Upper lobe of left lung (tissue), 6 donors: Measurements from ENCODE around the gene SH2D3C. TPM values are rescaled to one million over a fixed set of nuclear protein-coding genes. Genes with fewer than 3 reads are reported as not detected.

ENCODE experiments used
- ATAC-seq, 2 donors: fragments of 200-7000 bp; cut with Tn5 transposase; one replicate each; pipeline ENCODE4 v1.9.1; 2022; ENCODE audit warnings: mild to moderate bottlenecking in 2 of 2, moderate library complexity in 2 of 2; ENCODE audit not compliant: low FRiP score in 2 of 2
- DNase-seq, 2 donors: peaks; one replicate each; pipeline ENCODE4 v3.0.0-alpha.2; 2019 to 2020
- H3K27ac ChIP-seq, 4 donors: fragments of 200-600 bp; sonication (generic); one replicate each; pipeline ENCODE4 v1.5.1; 2016 to 2019
- H3K27me3 ChIP-seq, 4 donors: fragments of 200-600 bp; sonication (generic); one replicate each; pipeline ENCODE4 v1.5.1; 2017 to 2019
- H3K36me3 ChIP-seq, 4 donors: fragments of 200-600 bp; sonication (generic); one replicate each; pipeline ENCODE4 v1.5.1; 2016 to 2019
- H3K4me1 ChIP-seq, 4 donors: fragments of 200-600 bp; sonication (generic); one replicate each; pipeline ENCODE4 v1.5.1; 2018 to 2019
- H3K4me3 ChIP-seq, 4 donors: fragments of 200-600 bp; sonication (generic); one replicate each; pipeline ENCODE4 v1.5.1; 2017 to 2019; ENCODE audit warnings: mild to moderate bottlenecking in 2 of 4, moderate library complexity in 1 of 4
- H3K9me3 ChIP-seq, 4 donors: fragments of 200-600 bp; sonication (generic); one replicate each; pipeline ENCODE4 v1.5.1; 2018 to 2019
- EP300 ChIP-seq, 4 donors: sonication (generic); formaldehyde crosslinking; IDR thresholded peaks; one replicate each; pipeline ENCODE4 v1.5.1; 2017; ENCODE audit warnings: antibody characterized with exemption in 4 of 4, control low read depth in 2 of 4
- POLR2A ChIP-seq, 4 donors: fragments of 450-650 bp; IDR thresholded peaks; one replicate each; pipeline ENCODE4 v1.5.1; 2016 to 2017; ENCODE audit warnings: antibody characterized with exemption in 4 of 4, mild to moderate bottlenecking in 2 of 4
- POLR2AphosphoS5 ChIP-seq, 2 donors: sonication (generic); formaldehyde crosslinking; IDR thresholded peaks; one replicate each; pipeline ENCODE4 v1.5.1; 2017; ENCODE audit warnings: antibody characterized with exemption in 2 of 2
- WGBS, 2 donors: methylation state at CpG; one replicate each; pipeline ENCODE4 v1.1.5; 2017 to 2018; 5-methylcytosine and 5-hydroxymethylcytosine counted together
- total RNA-seq, 6 donors: library from RNA; depleted of rRNA in 4 of 6; stranded (reverse); fragments of >200 nt in 4 of 6; gene quantifications; one replicate each; pipeline versions ENCODE4 v1.1.0 to v1.2.1, GENCODE V29; 2016 to 2021
- TF ChIP-seq, protein P1 (sequence below), 6 experiments: fragments of 450-650 bp in 4 of 6; fragments of 200-600 bp in 2 of 6; sonication (generic) in 2 of 6; IDR thresholded peaks; one replicate each; pipeline ENCODE4 v1.5.1; 2016 to 2019; ENCODE audit warnings: antibody characterized with exemption in 6 of 6
- donor health status: DM: no; HTN: no; CAD: no; lungs with moderate emphysema.
- donor health status: DM: no; HTN: yes; CAD: no; lungs with severe emphysema.

SH2D3C gene
- total RNA-seq, 6 donors from 2014 or later: 17.5 to 90.4 (median 37.5) TPM

- TF ChIP-seq, protein P1, sequence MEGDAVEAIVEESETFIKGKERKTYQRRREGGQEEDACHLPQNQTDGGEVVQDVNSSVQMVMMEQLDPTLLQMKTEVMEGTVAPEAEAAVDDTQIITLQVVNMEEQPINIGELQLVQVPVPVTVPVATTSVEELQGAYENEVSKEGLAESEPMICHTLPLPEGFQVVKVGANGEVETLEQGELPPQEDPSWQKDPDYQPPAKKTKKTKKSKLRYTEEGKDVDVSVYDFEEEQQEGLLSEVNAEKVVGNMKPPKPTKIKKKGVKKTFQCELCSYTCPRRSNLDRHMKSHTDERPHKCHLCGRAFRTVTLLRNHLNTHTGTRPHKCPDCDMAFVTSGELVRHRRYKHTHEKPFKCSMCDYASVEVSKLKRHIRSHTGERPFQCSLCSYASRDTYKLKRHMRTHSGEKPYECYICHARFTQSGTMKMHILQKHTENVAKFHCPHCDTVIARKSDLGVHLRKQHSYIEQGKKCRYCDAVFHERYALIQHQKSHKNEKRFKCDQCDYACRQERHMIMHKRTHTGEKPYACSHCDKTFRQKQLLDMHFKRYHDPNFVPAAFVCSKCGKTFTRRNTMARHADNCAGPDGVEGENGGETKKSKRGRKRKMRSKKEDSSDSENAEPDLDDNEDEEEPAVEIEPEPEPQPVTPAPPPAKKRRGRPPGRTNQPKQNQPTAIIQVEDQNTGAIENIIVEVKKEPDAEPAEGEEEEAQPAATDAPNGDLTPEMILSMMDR (IDR thresholded peaks at IDR 0.05): no peak
- TF ChIP-seq EP300 (IDR thresholded peaks at IDR 0.05) (no peak), POLR2AphosphoS5 (IDR thresholded peaks at IDR 0.05) (peak; percentile 67 to 76), POLR2A (IDR thresholded peaks at IDR 0.05) (peak in 3 of 4 donors; percentile 7 to 85 (median 73))
- Histone ChIP-seq H3K27ac (peak within 1 kb of the TSS; percentile 94 to 96 (median 95)), H3K36me3 (peaks cover 8 to 37% (median 17%) of the 10 kb centered on the region in 4 donors), H3K4me1 (peaks cover 28 to 39% (median 31%) of the 10 kb centered on the region in 4 donors), H3K4me3 (peak within 1 kb of the TSS; percentile 42 to 91 (median 80)), H3K27me3 (no peaks in the 10 kb centered on the region), H3K9me3 (no peaks in the 10 kb centered on the region)
- peak; percentile 93 to 96 for DNase-seq
- ATAC-seq: peak; percentile 93 to 95
- WGBS, 2 donors: 0% methylated on average over 4 to 34 of the region's 83 CpGs
Measured at GRCh38 chr9:127802576-127803443, 24.3 kb upstream of the SH2D3C start, which contains the start of gene FPGS. Gene FPGS, plus strand, starts transcription at chr9:127802882. Its CDS starts 43 bp downstream, at chr9:127802925.

DNA sequence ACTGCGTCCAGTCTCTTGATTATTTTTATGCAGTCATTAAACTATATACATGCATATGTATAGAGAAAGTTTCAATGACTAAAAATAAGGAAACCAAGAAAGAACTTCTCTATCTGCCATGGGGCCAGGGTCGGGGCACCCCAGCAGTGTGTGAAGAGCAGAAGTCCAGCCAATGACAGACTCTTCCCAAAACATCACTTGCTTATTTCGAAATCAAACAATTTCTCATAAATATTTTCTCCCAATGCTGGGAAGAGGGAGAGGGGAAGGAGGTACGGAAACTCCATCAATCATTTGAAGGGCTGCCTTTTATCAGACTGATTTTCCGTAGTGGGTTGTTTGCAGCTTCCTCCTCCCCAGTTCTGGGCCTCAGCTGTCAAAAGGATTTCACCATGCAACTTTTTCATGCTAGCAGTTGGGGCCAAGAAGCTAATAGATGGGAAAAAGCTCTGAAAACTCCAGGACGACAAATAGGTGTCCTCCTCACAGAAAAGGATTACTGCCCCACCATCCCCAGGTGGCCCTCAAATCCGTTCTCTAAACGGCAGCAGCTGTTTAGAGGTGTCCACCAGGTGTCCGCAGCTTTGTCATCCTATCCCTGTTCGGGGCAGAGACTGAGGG, 23.6 kb upstream of the SH2D3C start:
- peak overlapping the region in 3 of 4 donors; percentile 79 to 91 (median 80) for H3K4me3 ChIP-seq
- 13 to 28% methylated on average over 5 to 10 of the region's 10 CpGs for WGBS, 2 donors
- H3K27me3 ChIP-seq: no peaks in the 10 kb centered on the region
- H3K27ac ChIP-seq: peak overlapping the region; percentile 94 to 96 (median 95)
- peaks cover 2 to 29% (median 11%) of the 10 kb centered on the region in 4 donors for H3K36me3 ChIP-seq
- no peaks in the 10 kb centered on the region for H3K9me3 ChIP-seq
- TF ChIP-seq POLR2A (IDR thresholded peaks at IDR 0.05) (peak in 1 of 4 donors; percentile 15), EP300 (IDR thresholded peaks at IDR 0.05) (peak in 2 of 4 donors; percentile 37 to 59), POLR2AphosphoS5 (IDR thresholded peaks at IDR 0.05) (peak in 1 of 2 donors; percentile 58)
- TF ChIP-seq, protein P1 (IDR thresholded peaks at IDR 0.05): peak in 2 of 6 experiments; percentile 7 to 29
- DNase-seq (no peak), ATAC-seq (peak in 1 of 2 donors; percentile 28)
- peaks cover 30 to 45% (median 33%) of the 10 kb centered on the region in 4 donors for H3K4me1 ChIP-seq

- Histone ChIP-seq H3K27ac (peak overlapping the region in 2 of 4 donors; percentile 52 to 69), H3K4me3 (no peak overlapping the region), H3K4me1 (peaks cover 32 to 53% (median 41%) of the 10 kb centered on the region in 4 donors), H3K9me3 (no peaks in the 10 kb centered on the region), H3K36me3 (peaks cover 0 to 24% (median 12%) of the 10 kb centered on the region in 4 donors), H3K27me3 (no peaks in the 10 kb centered on the region)
- DNase-seq (no peak), ATAC-seq (no peak)
- TF ChIP-seq POLR2AphosphoS5 (IDR thresholded peaks at IDR 0.05) (no peak), EP300 (IDR thresholded peaks at IDR 0.05) (no peak), POLR2A (IDR thresholded peaks at IDR 0.05) (no peak)
- TF ChIP-seq, protein P1 (IDR thresholded peaks at IDR 0.05): no peak
- 15 to 23% methylated on average over 11 of the region's 11 CpGs for WGBS, 2 donors
Measured at GRCh38 chr9:127796852-127797370, 18.4 kb upstream of the SH2D3C start.

DNA sequence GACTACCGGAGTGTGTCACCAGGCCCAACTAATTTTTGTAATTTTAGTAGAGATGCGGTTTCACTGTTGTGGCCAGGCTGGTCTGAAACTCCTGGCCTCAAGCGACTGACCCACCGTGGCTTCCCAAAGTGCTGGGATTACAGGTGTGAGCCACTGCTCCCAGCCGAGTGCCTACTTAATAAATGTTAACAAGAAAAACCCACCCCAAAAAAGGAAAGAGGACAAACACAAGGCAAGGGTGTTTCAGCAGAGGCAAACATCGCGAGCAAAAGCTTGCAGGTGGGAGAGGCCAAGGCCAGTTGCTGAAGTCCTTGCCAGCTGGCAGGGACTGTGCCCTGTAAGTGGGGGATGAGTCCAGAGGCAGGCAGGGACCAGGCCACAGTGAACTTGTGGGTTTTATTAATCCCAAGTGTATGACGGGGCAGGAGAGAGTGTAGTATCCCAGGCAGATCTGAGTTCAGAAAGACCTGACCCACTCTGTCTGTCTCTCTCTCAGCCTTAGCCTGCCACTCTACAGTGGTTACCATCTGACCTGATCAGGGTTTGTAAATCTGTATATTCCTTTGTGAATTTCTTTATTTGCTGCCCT, 17.9 kb upstream of the SH2D3C start:
- peak in 1 of 2 donors; percentile 22 for TF ChIP-seq POLR2AphosphoS5 (IDR thresholded peaks at IDR 0.05)
- no peak for TF ChIP-seq EP300 (IDR thresholded peaks at IDR 0.05)
- DNase-seq: peak in 1 of 2 donors; percentile 79
- ATAC-seq: peak; percentile 41 to 54
- Histone ChIP-seq H3K9me3 (no peaks in the 10 kb centered on the region), H3K4me1 (peaks cover 26 to 48% (median 36%) of the 10 kb centered on the region in 4 donors), H3K27ac (peak overlapping the region in 2 of 4 donors; percentile 52 to 69), H3K27me3 (no peaks in the 10 kb centered on the region), H3K4me3 (no peak overlapping the region), H3K36me3 (peaks cover 4 to 30% (median 18%) of the 10 kb centered on the region in 4 donors)
- 36 to 48% methylated on average over 7 to 8 of the region's 8 CpGs for WGBS, 2 donors
